ENCODE measurements around the gene CNTNAP5.

DNA sequence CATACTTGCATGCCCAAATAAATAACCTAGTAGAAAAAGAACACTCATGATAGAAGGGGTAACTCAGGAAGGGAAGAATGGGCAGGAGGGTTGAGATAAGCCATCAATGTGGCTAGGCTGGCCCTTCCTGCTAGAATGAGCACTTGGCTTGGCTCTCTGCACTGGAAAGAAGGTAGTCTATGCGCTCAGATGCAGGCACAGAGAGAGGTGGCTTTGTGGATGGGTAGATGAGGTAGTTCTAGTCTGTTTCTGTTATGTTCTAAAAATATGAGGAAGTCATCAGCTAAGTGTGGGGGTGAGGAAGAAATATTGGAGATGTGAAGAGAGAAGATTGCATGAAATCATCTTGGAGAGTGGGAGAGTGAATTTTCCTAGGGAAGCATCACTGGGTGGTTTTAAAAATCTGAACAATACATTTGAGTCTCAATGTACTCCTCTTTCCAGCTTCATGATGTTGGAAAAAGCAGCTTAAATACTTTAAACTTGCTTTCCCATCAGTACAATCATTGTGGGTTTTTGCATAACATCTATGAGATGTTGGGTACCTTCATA is 357.1 kb downstream of the CNTNAP5 start:
- TF ChIP-seq, protein P1, sequence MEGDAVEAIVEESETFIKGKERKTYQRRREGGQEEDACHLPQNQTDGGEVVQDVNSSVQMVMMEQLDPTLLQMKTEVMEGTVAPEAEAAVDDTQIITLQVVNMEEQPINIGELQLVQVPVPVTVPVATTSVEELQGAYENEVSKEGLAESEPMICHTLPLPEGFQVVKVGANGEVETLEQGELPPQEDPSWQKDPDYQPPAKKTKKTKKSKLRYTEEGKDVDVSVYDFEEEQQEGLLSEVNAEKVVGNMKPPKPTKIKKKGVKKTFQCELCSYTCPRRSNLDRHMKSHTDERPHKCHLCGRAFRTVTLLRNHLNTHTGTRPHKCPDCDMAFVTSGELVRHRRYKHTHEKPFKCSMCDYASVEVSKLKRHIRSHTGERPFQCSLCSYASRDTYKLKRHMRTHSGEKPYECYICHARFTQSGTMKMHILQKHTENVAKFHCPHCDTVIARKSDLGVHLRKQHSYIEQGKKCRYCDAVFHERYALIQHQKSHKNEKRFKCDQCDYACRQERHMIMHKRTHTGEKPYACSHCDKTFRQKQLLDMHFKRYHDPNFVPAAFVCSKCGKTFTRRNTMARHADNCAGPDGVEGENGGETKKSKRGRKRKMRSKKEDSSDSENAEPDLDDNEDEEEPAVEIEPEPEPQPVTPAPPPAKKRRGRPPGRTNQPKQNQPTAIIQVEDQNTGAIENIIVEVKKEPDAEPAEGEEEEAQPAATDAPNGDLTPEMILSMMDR (IDR thresholded peaks at IDR 0.05; ENCODE audit: poor library complexity), result no peak
- TF ChIP-seq EZH2 (IDR thresholded peaks at IDR 0.05; ENCODE audit: borderline replicate concordance) (no peak), EZH2phosphoT487 (IDR thresholded peaks at IDR 0.05; ENCODE audit: low read depth, severe bottlenecking, unreplicated experiment) (no peak)
